ENCODE data around the gene C4A. TPM values are rescaled to one million over a fixed set of nuclear protein-coding genes. Genes with fewer than 3 reads are reported as not detected.

C4A gene
- total RNA-seq, 1 experiment from 2014 or later = 8.1 TPM

- H3K4me3 ChIP-seq (ENCODE audit: low read depth in 2 of 2, low read length in 2 of 2) = no peak overlapping the region
- POLR2A ChIA-PET = no interaction called here
- DNase-seq (ENCODE audit: low read depth, low spot score) = no peak
- H3K36me3 ChIP-seq (ENCODE audit: control insufficient read depth, insufficient read depth, low read length) = no peaks in the 10 kb centered on the region
- in situ Hi-C loops (cut with HindIII; ENCODE audit: low pct_unique_long_range_greater_than_20kb, low sequenced_read_pairs) = no loop called here
- intact Hi-C loops (cut with micrococcal nuclease; ENCODE audit: unreplicated experiment) = no loop called here
- no peak overlapping the region for H3K27ac ChIP-seq (ENCODE audit: low read length)
- ATAC-seq = no peak
- H3K27me3 ChIP-seq (ENCODE audit: control insufficient read depth, insufficient read depth, low read length) = no peaks in the 10 kb centered on the region
- no TSS peak for BruUV-seq (replicated peaks)
- CTCF ChIA-PET = no interaction called here
- H3K4me1 ChIP-seq (ENCODE audit: control insufficient read depth, insufficient read depth, low read length) = peaks cover under 1% of the 10 kb centered on the region; the same call in 1 of the 2 replicates
- H3K9me3 ChIP-seq (ENCODE audit: control insufficient read depth, insufficient read depth, low read depth, low read length) = no peaks in the 10 kb centered on the region
- TF ChIP-seq POLR2AphosphoS5 (IDR thresholded peaks at IDR 0.05; ENCODE audit: low read depth, low read length) = no peak
- TF ChIP-seq, protein P1, sequence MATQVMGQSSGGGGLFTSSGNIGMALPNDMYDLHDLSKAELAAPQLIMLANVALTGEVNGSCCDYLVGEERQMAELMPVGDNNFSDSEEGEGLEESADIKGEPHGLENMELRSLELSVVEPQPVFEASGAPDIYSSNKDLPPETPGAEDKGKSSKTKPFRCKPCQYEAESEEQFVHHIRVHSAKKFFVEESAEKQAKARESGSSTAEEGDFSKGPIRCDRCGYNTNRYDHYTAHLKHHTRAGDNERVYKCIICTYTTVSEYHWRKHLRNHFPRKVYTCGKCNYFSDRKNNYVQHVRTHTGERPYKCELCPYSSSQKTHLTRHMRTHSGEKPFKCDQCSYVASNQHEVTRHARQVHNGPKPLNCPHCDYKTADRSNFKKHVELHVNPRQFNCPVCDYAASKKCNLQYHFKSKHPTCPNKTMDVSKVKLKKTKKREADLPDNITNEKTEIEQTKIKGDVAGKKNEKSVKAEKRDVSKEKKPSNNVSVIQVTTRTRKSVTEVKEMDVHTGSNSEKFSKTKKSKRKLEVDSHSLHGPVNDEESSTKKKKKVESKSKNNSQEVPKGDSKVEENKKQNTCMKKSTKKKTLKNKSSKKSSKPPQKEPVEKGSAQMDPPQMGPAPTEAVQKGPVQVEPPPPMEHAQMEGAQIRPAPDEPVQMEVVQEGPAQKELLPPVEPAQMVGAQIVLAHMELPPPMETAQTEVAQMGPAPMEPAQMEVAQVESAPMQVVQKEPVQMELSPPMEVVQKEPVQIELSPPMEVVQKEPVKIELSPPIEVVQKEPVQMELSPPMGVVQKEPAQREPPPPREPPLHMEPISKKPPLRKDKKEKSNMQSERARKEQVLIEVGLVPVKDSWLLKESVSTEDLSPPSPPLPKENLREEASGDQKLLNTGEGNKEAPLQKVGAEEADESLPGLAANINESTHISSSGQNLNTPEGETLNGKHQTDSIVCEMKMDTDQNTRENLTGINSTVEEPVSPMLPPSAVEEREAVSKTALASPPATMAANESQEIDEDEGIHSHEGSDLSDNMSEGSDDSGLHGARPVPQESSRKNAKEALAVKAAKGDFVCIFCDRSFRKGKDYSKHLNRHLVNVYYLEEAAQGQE (IDR thresholded peaks at IDR 0.05; ENCODE audit: insufficient read depth in 1 of 2, low read depth in 2 of 2, low read length in 1 of 2) = no peak
- no peak for TF ChIP-seq SIN3A (IDR thresholded peaks at IDR 0.05; ENCODE audit: borderline replicate concordance, insufficient read depth, low read depth, low read length)
- TF ChIP-seq, protein P2, sequence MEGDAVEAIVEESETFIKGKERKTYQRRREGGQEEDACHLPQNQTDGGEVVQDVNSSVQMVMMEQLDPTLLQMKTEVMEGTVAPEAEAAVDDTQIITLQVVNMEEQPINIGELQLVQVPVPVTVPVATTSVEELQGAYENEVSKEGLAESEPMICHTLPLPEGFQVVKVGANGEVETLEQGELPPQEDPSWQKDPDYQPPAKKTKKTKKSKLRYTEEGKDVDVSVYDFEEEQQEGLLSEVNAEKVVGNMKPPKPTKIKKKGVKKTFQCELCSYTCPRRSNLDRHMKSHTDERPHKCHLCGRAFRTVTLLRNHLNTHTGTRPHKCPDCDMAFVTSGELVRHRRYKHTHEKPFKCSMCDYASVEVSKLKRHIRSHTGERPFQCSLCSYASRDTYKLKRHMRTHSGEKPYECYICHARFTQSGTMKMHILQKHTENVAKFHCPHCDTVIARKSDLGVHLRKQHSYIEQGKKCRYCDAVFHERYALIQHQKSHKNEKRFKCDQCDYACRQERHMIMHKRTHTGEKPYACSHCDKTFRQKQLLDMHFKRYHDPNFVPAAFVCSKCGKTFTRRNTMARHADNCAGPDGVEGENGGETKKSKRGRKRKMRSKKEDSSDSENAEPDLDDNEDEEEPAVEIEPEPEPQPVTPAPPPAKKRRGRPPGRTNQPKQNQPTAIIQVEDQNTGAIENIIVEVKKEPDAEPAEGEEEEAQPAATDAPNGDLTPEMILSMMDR (IDR thresholded peaks at IDR 0.05) = no peak
- no peak for TF ChIP-seq TCF7L2 (IDR thresholded peaks at IDR 0.05; ENCODE audit: low read depth, low read length)
Observed at GRCh38 chr6:31935021-31935420, 46.8 kb upstream of the C4A start.

DNA sequence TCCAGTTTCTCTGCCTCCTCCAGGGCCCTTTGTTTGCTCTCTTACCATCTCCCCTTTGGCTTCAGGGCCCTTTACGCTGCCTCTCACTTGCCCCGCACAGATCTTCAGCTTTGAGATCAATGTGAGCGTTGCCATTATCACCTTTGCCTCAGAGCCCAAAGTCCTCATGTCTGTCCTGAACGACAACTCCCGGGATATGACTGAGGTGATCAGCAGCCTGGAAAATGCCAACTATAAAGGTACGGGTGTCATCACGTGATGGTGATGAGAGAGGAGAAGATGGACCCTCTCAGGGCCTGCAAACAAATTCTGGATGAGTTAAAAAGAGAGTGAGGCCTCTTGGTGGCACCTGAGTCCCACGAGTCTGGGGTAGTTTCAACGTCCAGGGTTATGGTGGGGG, 46.0 kb upstream of the C4A start:
- no peaks in the 10 kb centered on the region for H3K27me3 ChIP-seq (ENCODE audit: control insufficient read depth, insufficient read depth, low read length)
- H3K36me3 ChIP-seq (ENCODE audit: control insufficient read depth, insufficient read depth, low read length) = no peaks in the 10 kb centered on the region
- ATAC-seq (no peak), DNase-seq (ENCODE audit: low read depth, low spot score) (no peak)
- POLR2A ChIA-PET = no interaction called here
- BruUV-seq (replicated peaks) = no TSS peak
- in situ Hi-C loops (cut with HindIII; ENCODE audit: low pct_unique_long_range_greater_than_20kb, low sequenced_read_pairs) (no loop called here), intact Hi-C loops (cut with micrococcal nuclease; ENCODE audit: unreplicated experiment) (no loop called here)
- CTCF ChIA-PET = no interaction called here
- no peak overlapping the region for H3K27ac ChIP-seq (ENCODE audit: low read length)
- no peak for TF ChIP-seq SIN3A (IDR thresholded peaks at IDR 0.05; ENCODE audit: borderline replicate concordance, insufficient read depth, low read depth, low read length)
- no peak for TF ChIP-seq TCF7L2 (IDR thresholded peaks at IDR 0.05; ENCODE audit: low read depth, low read length)
- TF ChIP-seq, protein P2 (IDR thresholded peaks at IDR 0.05) = no peak
- TF ChIP-seq POLR2AphosphoS5 (IDR thresholded peaks at IDR 0.05; ENCODE audit: low read depth, low read length) = no peak
- TF ChIP-seq, protein P1 (IDR thresholded peaks at IDR 0.05; ENCODE audit: insufficient read depth in 1 of 2, low read depth in 2 of 2, low read length in 1 of 2) = no peak
- H3K4me1 ChIP-seq (ENCODE audit: control insufficient read depth, insufficient read depth, low read length) = peaks cover 8% of the 10 kb centered on the region
- no peak overlapping the region for H3K4me3 ChIP-seq (ENCODE audit: low read depth in 2 of 2, low read length in 2 of 2)
- no peaks in the 10 kb centered on the region for H3K9me3 ChIP-seq (ENCODE audit: control insufficient read depth, insufficient read depth, low read depth, low read length)
